ENCODE data around the gene EED. TPM values are rescaled to one million over a fixed set of nuclear protein-coding genes. Genes with fewer than 3 reads are reported as not detected.
"Not testable (repeated sequence)": the region's sequence is repeated elsewhere in the genome, so short reads cannot be mapped to it uniquely, and the experiment has no call there.

The EED gene
- total RNA-seq, 2 donors from 2014 or later = 55.1 to 104 TPM

GRCh38 chr11:86261328-86261727 is 16.8 kb downstream of the EED start:
- Mint-ChIP-seq H3K36me3 (peaks cover 22 to 51% of the 10 kb centered on the region in 2 donors), H3K9me3 (no peaks in the 10 kb centered on the region), H3K27ac (peak overlapping the region in 1 of 2 donors; percentile 5)
- DNase-seq (ENCODE audit: low spot score in 2 of 2) (no peak), ATAC-seq (no peak)

GRCh38 chr11:86262387-86262786 is 17.8 kb downstream of the EED start:
- Mint-ChIP-seq H3K36me3 (peaks cover 22 to 41% of the 10 kb centered on the region in 2 donors), H3K9me3 (no peaks in the 10 kb centered on the region), H3K27ac (peak overlapping the region; percentile 62 to 82)
- no peak for ATAC-seq
- no peak for DNase-seq (ENCODE audit: low spot score in 2 of 2)

GRCh38 chr11:86264649-86265048 is 20.1 kb downstream of the EED start:
- H3K36me3 Mint-ChIP-seq = peaks cover 28 to 52% of the 10 kb centered on the region in 2 donors
- no peak for DNase-seq (ENCODE audit: low spot score in 2 of 2)
- no peak for ATAC-seq
- no peak overlapping the region for H3K27ac Mint-ChIP-seq
- H3K9me3 Mint-ChIP-seq = no peaks in the 10 kb centered on the region

GRCh38 chr11:86265194-86265593 is 20.6 kb downstream of the EED start:
- no peak overlapping the region for H3K27ac Mint-ChIP-seq
- no peaks in the 10 kb centered on the region for H3K9me3 Mint-ChIP-seq
- DNase-seq (ENCODE audit: low spot score in 2 of 2) = no peak
- ATAC-seq = peak in 1 of 2 donors; percentile 33
- peaks cover 33 to 56% of the 10 kb centered on the region in 2 donors for H3K36me3 Mint-ChIP-seq

GRCh38 chr11:86269645-86270044 is 25.1 kb downstream of the EED start:
- ATAC-seq (no peak), DNase-seq (ENCODE audit: low spot score in 2 of 2) (no peak)
- peaks cover 26 to 69% of the 10 kb centered on the region in 2 donors for H3K36me3 Mint-ChIP-seq
- no peaks in the 10 kb centered on the region for H3K9me3 Mint-ChIP-seq
- H3K27ac Mint-ChIP-seq = no peak overlapping the region

GRCh38 chr11:86274503-86274902 is 29.9 kb downstream of the EED start:
- H3K27ac Mint-ChIP-seq = peak overlapping the region in 1 of 2 donors; percentile 82
- H3K9me3 Mint-ChIP-seq = no peaks in the 10 kb centered on the region

GRCh38 chr11:86274999-86275398 is 30.4 kb downstream of the EED start:
- no peaks in the 10 kb centered on the region for H3K9me3 Mint-ChIP-seq
- DNase-seq (ENCODE audit: low spot score in 2 of 2) (no peak), ATAC-seq (no peak)
- H3K27ac Mint-ChIP-seq = peak overlapping the region in 1 of 2 donors; percentile 82
- H3K36me3 Mint-ChIP-seq = peaks cover 36 to 87% of the 10 kb centered on the region in 2 donors

More at GRCh38 chr11:86274503-86274902, 29.9 kb downstream of the EED start:
- no peak for DNase-seq (ENCODE audit: low spot score in 2 of 2)
- peaks cover 41 to 87% of the 10 kb centered on the region in 2 donors for H3K36me3 Mint-ChIP-seq
- ATAC-seq = peak in 1 of 2 donors; percentile 35

- Mint-ChIP-seq H3K9me3 (no peaks in the 10 kb centered on the region), H3K27ac (peak overlapping the region in 1 of 2 donors; percentile 81), H3K36me3 (peaks cover 33 to 84% of the 10 kb centered on the region in 2 donors)
- ATAC-seq = peak; percentile 20 to 32
- DNase-seq (ENCODE audit: low spot score in 2 of 2) = no peak
Observed at GRCh38 chr11:86275493-86276370, 31.2 kb downstream of the EED start.

GRCh38 chr11:86277741-86278140 is 33.2 kb downstream of the EED start:
- Mint-ChIP-seq H3K9me3 (no peaks in the 10 kb centered on the region), H3K36me3 (peaks cover 33 to 82% of the 10 kb centered on the region in 2 donors), H3K27ac (no peak overlapping the region)
- no peak for ATAC-seq
- no peak for DNase-seq (ENCODE audit: low spot score in 2 of 2)

GRCh38 chr11:86278226-86278625 is 33.7 kb downstream of the EED start:
- Mint-ChIP-seq H3K9me3 (peaks cover 0 to under 1% of the 10 kb centered on the region in 2 donors), H3K27ac (peak overlapping the region in 1 of 2 donors; percentile 4), H3K36me3 (peaks cover 33 to 81% of the 10 kb centered on the region in 2 donors)
- DNase-seq (ENCODE audit: low spot score in 2 of 2) (no peak), ATAC-seq (no peak)

- ATAC-seq (no peak), DNase-seq (ENCODE audit: low spot score in 2 of 2) (no peak)
- peaks cover 0 to 5% of the 10 kb centered on the region in 2 donors for H3K9me3 Mint-ChIP-seq
- H3K36me3 Mint-ChIP-seq = peaks cover 22 to 81% of the 10 kb centered on the region in 2 donors
- H3K27ac Mint-ChIP-seq = no peak overlapping the region
Observed at GRCh38 chr11:86279747-86280146, 35.2 kb downstream of the EED start.

GRCh38 chr11:86287468-86287796 is 42.9 kb downstream of the EED start:
- H3K9me3 Mint-ChIP-seq = peaks cover 0 to 12% of the 10 kb centered on the region in 2 donors
- peaks cover 0 to 45% of the 10 kb centered on the region in 2 donors for H3K36me3 Mint-ChIP-seq
- peak overlapping the region; percentile 84 to 92 for H3K27ac Mint-ChIP-seq
- no peak for ATAC-seq
- DNase-seq (ENCODE audit: low spot score in 2 of 2) = no peak

- Mint-ChIP-seq H3K9me3 (peaks cover 0 to 7% of the 10 kb centered on the region in 2 donors), H3K27ac (peak overlapping the region; percentile 86 to 97), H3K36me3 (peaks cover 0 to 41% of the 10 kb centered on the region in 2 donors)
- ATAC-seq = no peak
- DNase-seq (ENCODE audit: low spot score in 2 of 2) = no peak
Observed at GRCh38 chr11:86288776-86289507, 44.4 kb downstream of the EED start.

GRCh38 chr11:86289508-86290280 is 45.1 kb downstream of the EED start:
- peaks cover 0 to 33% of the 10 kb centered on the region in 2 donors for H3K36me3 Mint-ChIP-seq
- H3K27ac Mint-ChIP-seq = peak overlapping the region; percentile 86 to 97
- not testable (repeated sequence) for H3K9me3 Mint-ChIP-seq; DNase-seq (ENCODE audit: low spot score in 2 of 2); ATAC-seq

GRCh38 chr11:86291466-86292262 is 47.1 kb downstream of the EED start:
- DNase-seq (ENCODE audit: low spot score in 2 of 2) = peak in 1 of 2 donors; percentile 71
- H3K9me3 Mint-ChIP-seq = peaks cover 0 to 12% of the 10 kb centered on the region in 2 donors
- H3K27ac Mint-ChIP-seq = peak overlapping the region; percentile 76 to 99
- H3K36me3 Mint-ChIP-seq = peaks cover 0 to 21% of the 10 kb centered on the region in 2 donors
- ATAC-seq = peak; percentile 29 to 48
